Measurements from ENCODE around the gene SH3D19. TPM values are rescaled to one million over a fixed set of nuclear protein-coding genes. Genes with fewer than 3 reads are reported as not detected.

The SH3D19 gene
- total RNA-seq, 1 experiment from 2014 or later = 29.7 TPM

DNA sequence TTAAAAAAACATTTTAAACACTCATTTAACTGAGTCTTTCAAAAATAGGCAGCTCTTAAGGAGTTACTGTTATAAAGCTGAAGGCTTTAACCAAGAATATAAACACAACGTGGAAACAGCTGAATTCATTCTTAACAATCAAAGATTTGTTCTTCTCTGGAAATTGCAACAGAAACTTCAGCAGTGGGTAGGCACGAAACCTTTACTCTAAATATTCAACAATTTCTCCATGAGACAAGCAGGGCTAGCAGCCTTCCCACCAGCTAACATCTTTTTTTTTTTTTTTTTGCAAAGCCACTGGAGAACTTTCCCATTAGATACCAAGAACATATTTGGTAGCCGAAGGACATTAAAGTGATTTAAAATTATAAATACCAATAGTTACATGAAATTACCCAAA is 126.7 kb downstream of the SH3D19 start:
- H2AK5ac ChIP-seq (ENCODE audit: insufficient read length, low read length) = no peak overlapping the region
- H3K4me2 ChIP-seq (ENCODE audit: insufficient read depth, insufficient read length, low read length) = no peak overlapping the region
- H3K4me1 Mint-ChIP-seq = peaks cover 4 to 5% of the 10 kb centered on the region in 2 experiments; a peak in 3 of 4 replicates
- H4K5ac ChIP-seq (ENCODE audit: insufficient read length, low read depth, low read length) = no peak overlapping the region
- no peak for TF ChIP-seq CTCF (conservative IDR thresholded peaks at IDR 0.05)
- WGBS (ENCODE audit: extremely low coverage, insufficient read length, low lambda C conversion rate) = no CpG with 5 or more reads among the region's 3 CpGs
- H3K56ac ChIP-seq (ENCODE audit: insufficient read length, low read depth, low read length) = no peak overlapping the region
- H2BK15ac ChIP-seq (ENCODE audit: low read depth, low read length) = no peak overlapping the region
- no peak overlapping the region for H3K14ac ChIP-seq (ENCODE audit: insufficient read depth, low read length)
- no peaks in the 10 kb centered on the region for H3K36me3 Mint-ChIP-seq (ENCODE audit: insufficient read depth in 1 of 3, low read depth in 3 of 3)
- H3K9me3 ChIP-seq (ENCODE audit: control insufficient read depth, low read depth, low read length) = no peaks in the 10 kb centered on the region
- no peak overlapping the region for H3T11ph ChIP-seq (ENCODE audit: low read length)
- no peak overlapping the region for H3K27ac Mint-ChIP-seq
- no peak overlapping the region for H2BK120ac ChIP-seq (ENCODE audit: low read depth, low read length, poor library complexity, severe bottlenecking)
- H2BK5ac ChIP-seq (ENCODE audit: insufficient read length, low read length) = no peak overlapping the region
- no peaks in the 10 kb centered on the region for H4K20me1 ChIP-seq (ENCODE audit: control insufficient read depth, insufficient read depth, insufficient read length)
- H3K79me1 ChIP-seq (ENCODE audit: insufficient read depth, low read depth, low read length, poor library complexity, severe bottlenecking) = peaks cover 2% of the 10 kb centered on the region
- H3K9ac ChIP-seq (ENCODE audit: extremely low read depth, insufficient read length, low read length) = no peak overlapping the region
- H3K4me3 Mint-ChIP-seq = no peak overlapping the region
- H3K23ac ChIP-seq (ENCODE audit: insufficient read length, low read depth, low read length) = no peak overlapping the region
- H3K9me3 Mint-ChIP-seq = no peaks in the 10 kb centered on the region
- no peak for DNase-seq
- H3K18ac ChIP-seq (ENCODE audit: insufficient read length, low read depth, low read length) = no peak overlapping the region
- H2BK20ac ChIP-seq (ENCODE audit: low read depth, low read length, poor library complexity, severe bottlenecking) = no peak overlapping the region
- no peak overlapping the region for H3K4ac ChIP-seq (ENCODE audit: low read depth, low read length)
- H3K27me3 Mint-ChIP-seq (ENCODE audit: low read depth) = no peaks in the 10 kb centered on the region
- no peak overlapping the region for H2BK12ac ChIP-seq (ENCODE audit: insufficient read length, low read depth, low read length)
- H4K91ac ChIP-seq (ENCODE audit: insufficient read length, low read depth, low read length) = no peak overlapping the region
- H2AFZ ChIP-seq (ENCODE audit: low read length) = no peak overlapping the region
- no peaks in the 10 kb centered on the region for H3K79me2 ChIP-seq (ENCODE audit: insufficient read depth, low read length)
- H3K27me3 ChIP-seq (ENCODE audit: insufficient read depth, low read length) = no peaks in the 10 kb centered on the region
- H3K4me1 ChIP-seq (ENCODE audit: insufficient read depth, low read length) = no peaks in the 10 kb centered on the region
- H3K23me2 ChIP-seq (ENCODE audit: insufficient read length, low read depth, low read length, poor library complexity, severe bottlenecking) = no peaks in the 10 kb centered on the region
- H3K27ac ChIP-seq (ENCODE audit: insufficient read length, low read depth, low read length) = no peak overlapping the region
- H4K8ac ChIP-seq (replicated peaks; ENCODE audit: insufficient read length, low read depth, low read length) = no peak overlapping the region

All from H9 (cell line).